Measurements from ENCODE around the gene GARIN5A.

DNA sequence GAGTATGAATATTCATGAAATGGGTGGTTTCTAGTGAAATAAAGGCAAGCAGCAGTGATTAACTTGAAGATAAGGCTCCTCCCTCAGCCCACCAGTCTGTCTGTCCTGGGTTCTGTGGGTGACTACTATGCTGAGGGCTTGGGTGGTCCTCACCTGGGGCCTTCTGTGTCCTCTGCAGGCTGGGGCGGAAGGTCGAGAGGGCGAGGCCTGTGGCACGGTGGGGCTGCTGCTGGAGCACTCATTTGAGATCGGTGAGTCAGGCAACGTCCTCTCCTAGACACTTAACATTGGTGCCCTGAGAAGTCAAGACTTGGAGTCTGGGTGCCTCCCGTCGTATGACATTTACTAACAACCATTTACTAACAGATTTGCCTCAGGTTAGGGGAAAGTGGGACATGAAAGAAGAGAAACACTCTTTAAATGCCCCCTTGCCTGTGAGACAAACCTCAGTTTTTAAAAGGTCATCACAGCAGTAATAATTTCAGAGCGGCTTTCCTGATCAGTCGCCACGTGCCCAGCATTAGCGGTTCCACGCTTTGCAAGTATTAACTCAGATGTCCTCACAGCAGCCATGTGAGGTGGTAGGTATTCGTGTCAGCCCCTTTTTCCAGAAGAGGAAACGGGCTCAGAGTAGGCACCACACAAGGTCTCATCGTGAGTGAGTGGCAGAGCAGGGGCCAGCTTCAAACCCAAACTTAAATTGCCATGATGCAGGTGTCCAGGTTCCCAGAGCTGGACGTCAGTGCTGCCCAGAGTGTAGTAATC is 1.3 kb upstream of the GARIN5A start:
- TF ChIP-seq, protein P1, sequence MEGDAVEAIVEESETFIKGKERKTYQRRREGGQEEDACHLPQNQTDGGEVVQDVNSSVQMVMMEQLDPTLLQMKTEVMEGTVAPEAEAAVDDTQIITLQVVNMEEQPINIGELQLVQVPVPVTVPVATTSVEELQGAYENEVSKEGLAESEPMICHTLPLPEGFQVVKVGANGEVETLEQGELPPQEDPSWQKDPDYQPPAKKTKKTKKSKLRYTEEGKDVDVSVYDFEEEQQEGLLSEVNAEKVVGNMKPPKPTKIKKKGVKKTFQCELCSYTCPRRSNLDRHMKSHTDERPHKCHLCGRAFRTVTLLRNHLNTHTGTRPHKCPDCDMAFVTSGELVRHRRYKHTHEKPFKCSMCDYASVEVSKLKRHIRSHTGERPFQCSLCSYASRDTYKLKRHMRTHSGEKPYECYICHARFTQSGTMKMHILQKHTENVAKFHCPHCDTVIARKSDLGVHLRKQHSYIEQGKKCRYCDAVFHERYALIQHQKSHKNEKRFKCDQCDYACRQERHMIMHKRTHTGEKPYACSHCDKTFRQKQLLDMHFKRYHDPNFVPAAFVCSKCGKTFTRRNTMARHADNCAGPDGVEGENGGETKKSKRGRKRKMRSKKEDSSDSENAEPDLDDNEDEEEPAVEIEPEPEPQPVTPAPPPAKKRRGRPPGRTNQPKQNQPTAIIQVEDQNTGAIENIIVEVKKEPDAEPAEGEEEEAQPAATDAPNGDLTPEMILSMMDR (conservative IDR thresholded peaks at IDR 0.05; ENCODE audit: low read depth, low read length): no peak
- TF ChIP-seq EZH2 (IDR thresholded peaks at IDR 0.05; ENCODE audit: borderline replicate concordance, low read depth, low read length, poor library complexity, severe bottlenecking): no peak
